HCT116 (cell line): Measurements from ENCODE around the gene RTL10. TPM values are rescaled to one million over a fixed set of nuclear protein-coding genes. Genes with fewer than 3 reads are reported as not detected.

ENCODE experiments used
- ATAC-seq: fragments of 200-7000 bp; cut with Tn5 transposase; 2 replicates; pipeline ENCODE4 v1.9.1; 2020; ENCODE audit warnings: mild to moderate bottlenecking, moderate library complexity
- BruUV-seq: library from RNA; stranded (reverse); fragments of 400-500 nt; replicated peaks from 2 replicates; lab custom pipeline; 2021; lab: Mats Ljungman, UMichigan
- CTCF ChIA-PET: fragments of 300-600 bp; sonication (Branson Sonifier 250); formaldehyde crosslinking; loops from one replicate; lab custom pipeline; 2021; ENCODE audit warnings: antibody characterized with exemption; lab: Charles Lee
- POLR2A ChIA-PET: fragments of 300-600, 350-600 bp; sonication (Branson Sonifier 250); formaldehyde crosslinking; loops from one replicate; lab custom pipeline; 2021; ENCODE audit warnings: antibody characterized with exemption; lab: Charles Lee
- RAD21 ChIA-PET, 2 experiments: fragments of 300-600 bp; sonication (Branson Sonifier 250); formaldehyde crosslinking; loops; one replicate each; lab custom pipeline; 2023; ENCODE audit warnings: low total read pairs in 2 of 2; ENCODE audit not compliant: uncharacterized antibody in 2 of 2, unreplicated experiment in 2 of 2, low non-redundant PET in 1 of 2; lab: Charles Lee
- DNase-seq: peaks from one replicate; pipeline ENCODE4 v3.0.0-alpha.2; 2010; ENCODE audit warnings: low read depth, low spot score
- H2AFZ ChIP-seq: fragments of 200-600 bp; shearing (Covaris generic), sonication (generic); 2 replicates; pipeline ENCODE4 v1.6.1; 2017; ENCODE audit warnings: low read depth, mixed run types, mixed read lengths, antibody characterized with exemption, low read length; ENCODE audit not compliant: poor library complexity, severe bottlenecking
- H3K27ac ChIP-seq: 2 replicates; pipeline ENCODE4 v1.5.1; 2012; ENCODE audit warnings: low read depth, low read length
- H3K27me3 ChIP-seq: fragments of 200-600 bp; sonication (generic); 2 replicates; pipeline ENCODE4 v1.6.1; 2016; ENCODE audit warnings: mixed run types, low read length, mixed read lengths; ENCODE audit not compliant: insufficient read depth
- H3K36me3 ChIP-seq, 2 experiments: fragments of 200-500 bp in 1 of 2; fragments of 200-600 bp in 1 of 2; sonication (Bioruptor generic) in 1 of 2; sonication (generic) in 1 of 2; 2 replicates each; pipeline versions ENCODE4 v1.5.1 to v1.6.1; 2014 to 2016; ENCODE audit warnings: low read length in 2 of 2, inconsistent platforms in 1 of 2, mixed read lengths in 1 of 2, mixed run types in 1 of 2; ENCODE audit not compliant: insufficient read depth in 2 of 2, control insufficient read depth in 1 of 2
- H3K4me1 ChIP-seq, 2 experiments: fragments of 200-600 bp in 1 of 2; sonication (generic) in 1 of 2; 2 replicates each; pipeline versions ENCODE4 v1.5.1 to v1.6.1; 2012 to 2017; ENCODE audit warnings: low read length in 2 of 2, inconsistent platforms in 1 of 2, mild to moderate bottlenecking in 1 of 2, mixed read lengths in 1 of 2, mixed run types in 1 of 2, moderate library complexity in 1 of 2; ENCODE audit not compliant: insufficient read depth in 2 of 2, control insufficient read depth in 1 of 2
- H3K4me2 ChIP-seq: fragments of 200-600 bp; sonication (generic); 2 replicates; pipeline ENCODE4 v1.6.1; 2017; ENCODE audit warnings: mixed run types, low read length, mixed read lengths
- H3K4me3 ChIP-seq, 2 experiments: fragments of 200-600 bp in 1 of 2; sonication (generic) in 1 of 2; replicated peaks in 1 of 2; 2 replicates each; pipeline ENCODE4 v1.5.1; 2011 to 2016; ENCODE audit warnings: low read length in 2 of 2, control low read depth in 1 of 2, low read depth in 1 of 2, mild to moderate bottlenecking in 1 of 2, mixed read lengths in 1 of 2, mixed run types in 1 of 2
- H3K79me2 ChIP-seq: fragments of 200-600 bp; sonication (generic); 2 replicates; pipeline ENCODE4 v1.6.1; 2017; ENCODE audit warnings: mild to moderate bottlenecking, mixed run types, low read length, moderate library complexity, mixed read lengths; ENCODE audit not compliant: insufficient read depth
- H3K9ac ChIP-seq: fragments of 200-600 bp; sonication (generic); 2 replicates; pipeline ENCODE4 v1.6.1; 2016; ENCODE audit warnings: low read length, mixed read lengths
- H3K9me2 ChIP-seq: fragments of 200-600 bp; sonication (generic), shearing (Covaris generic); 2 replicates; pipeline ENCODE4 v1.6.1; 2017; ENCODE audit warnings: mixed run types, mild to moderate bottlenecking, moderate library complexity; ENCODE audit not compliant: insufficient read depth
- H3K9me3 ChIP-seq, 2 experiments: fragments of 200-500 bp in 1 of 2; fragments of 200-600 bp in 1 of 2; sonication (Bioruptor generic) in 1 of 2; sonication (generic) in 1 of 2; 2 replicates each; pipeline ENCODE4 v1.6.1; 2014 to 2017; ENCODE audit warnings: low read length in 2 of 2, mixed read lengths in 2 of 2, inconsistent platforms in 1 of 2, low read depth in 1 of 2, mild to moderate bottlenecking in 1 of 2, mixed run types in 1 of 2, moderate library complexity in 1 of 2; ENCODE audit not compliant: control insufficient read depth in 1 of 2, insufficient read depth in 1 of 2
- H4K20me1 ChIP-seq: fragments of 200-600 bp; sonication (generic), shearing (Covaris generic); 2 replicates; pipeline ENCODE4 v1.6.1; 2017; ENCODE audit warnings: mixed run types, mild to moderate bottlenecking, moderate library complexity; ENCODE audit not compliant: insufficient read depth
- ELF1 ChIP-seq: IDR thresholded peaks from 2 replicates; pipeline ENCODE4 v1.6.1; 2012; ENCODE audit warnings: low read depth, borderline replicate concordance
- JUND ChIP-seq: IDR thresholded peaks from 2 replicates; pipeline ENCODE4 v1.6.1; 2012
- RAD21 ChIP-seq: IDR thresholded peaks from 2 replicates; pipeline ENCODE4 v1.6.1; 2012; ENCODE audit warnings: low read depth, mild to moderate bottlenecking
- TCF7L2 ChIP-seq: IDR thresholded peaks from 2 replicates; pipeline ENCODE4 v1.7.0; 2011; ENCODE audit warnings: borderline replicate concordance, inconsistent platforms; ENCODE audit not compliant: insufficient read depth, insufficient read length; ENCODE audit errors: extremely low read depth
- YY1 ChIP-seq: IDR thresholded peaks from 2 replicates; pipeline ENCODE4 v1.6.1; 2011; ENCODE audit warnings: low read length, low read depth, moderate library complexity, mild to moderate bottlenecking; ENCODE audit not compliant: insufficient replicate concordance; ENCODE audit errors: extremely low read depth
- ZNF274 ChIP-seq: fragments of 200-500 bp; sonication (Bioruptor generic); IDR thresholded peaks from 2 replicates; pipeline ENCODE4 v1.6.1; 2014; ENCODE audit warnings: mild to moderate bottlenecking, low read depth, low read length, inconsistent platforms
- intact Hi-C: fragments of 100-400 bp; cut with micrococcal nuclease; formaldehyde crosslinking; loops from 2 replicates; pipeline ENCODE4 v1.10.0; 2022
- total RNA-seq: library from RNA; stranded (reverse); gene quantifications from one replicate; pipeline ENCODE4 v1.2.1, GENCODE V29; 2021; ENCODE audit not compliant: unreplicated experiment
- TF ChIP-seq, protein P1 (sequence below): IDR thresholded peaks from 2 replicates; pipeline ENCODE4 v1.6.1; 2012
- TF ChIP-seq, protein P2 (sequence below): IDR thresholded peaks from 2 replicates; pipeline ENCODE4 v1.6.1; 2012; ENCODE audit warnings: low read depth
- TF ChIP-seq, protein P3 (sequence below): IDR thresholded peaks from 2 replicates; pipeline ENCODE4 v1.6.1; 2012

RTL10 gene
- total RNA-seq, 1 experiment from 2014 or later, result 24.6 TPM

DNA sequence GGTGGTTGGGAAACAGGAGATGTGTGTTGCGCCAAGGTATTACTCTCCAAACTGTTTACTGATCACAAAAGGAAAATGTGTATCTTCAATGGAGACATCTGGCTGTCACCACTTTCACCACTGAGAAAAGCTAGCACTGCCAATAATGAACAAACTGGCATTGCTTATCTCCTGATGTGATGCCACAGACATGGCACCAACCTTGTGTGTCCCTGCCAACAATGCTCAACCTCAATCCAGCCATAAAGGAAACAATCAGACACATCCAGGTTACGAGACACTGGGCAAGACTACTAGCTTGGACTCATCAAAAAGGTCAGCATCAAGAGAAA, 28.1 kb downstream of the RTL10 start:
- H3K4me1 ChIP-seq, result no peaks in the 10 kb centered on the region
- no peak overlapping the region for H3K27ac ChIP-seq
- no peak overlapping the region for H3K9ac ChIP-seq
- ChIA-PET CTCF (no interaction called here), RAD21 (no interaction called here), POLR2A (no interaction called here)
- no peak overlapping the region for H3K4me3 ChIP-seq
- H3K79me2 ChIP-seq, result no peaks in the 10 kb centered on the region
- no peaks in the 10 kb centered on the region for H3K9me3 ChIP-seq
- no peaks in the 10 kb centered on the region for H4K20me1 ChIP-seq
- TF ChIP-seq, protein P1, sequence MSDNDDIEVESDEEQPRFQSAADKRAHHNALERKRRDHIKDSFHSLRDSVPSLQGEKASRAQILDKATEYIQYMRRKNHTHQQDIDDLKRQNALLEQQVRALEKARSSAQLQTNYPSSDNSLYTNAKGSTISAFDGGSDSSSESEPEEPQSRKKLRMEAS, result no peak
- TF ChIP-seq ELF1, result no peak
- TF ChIP-seq JUND, result no peak
- no peak for TF ChIP-seq YY1
- TF ChIP-seq, protein P2, sequence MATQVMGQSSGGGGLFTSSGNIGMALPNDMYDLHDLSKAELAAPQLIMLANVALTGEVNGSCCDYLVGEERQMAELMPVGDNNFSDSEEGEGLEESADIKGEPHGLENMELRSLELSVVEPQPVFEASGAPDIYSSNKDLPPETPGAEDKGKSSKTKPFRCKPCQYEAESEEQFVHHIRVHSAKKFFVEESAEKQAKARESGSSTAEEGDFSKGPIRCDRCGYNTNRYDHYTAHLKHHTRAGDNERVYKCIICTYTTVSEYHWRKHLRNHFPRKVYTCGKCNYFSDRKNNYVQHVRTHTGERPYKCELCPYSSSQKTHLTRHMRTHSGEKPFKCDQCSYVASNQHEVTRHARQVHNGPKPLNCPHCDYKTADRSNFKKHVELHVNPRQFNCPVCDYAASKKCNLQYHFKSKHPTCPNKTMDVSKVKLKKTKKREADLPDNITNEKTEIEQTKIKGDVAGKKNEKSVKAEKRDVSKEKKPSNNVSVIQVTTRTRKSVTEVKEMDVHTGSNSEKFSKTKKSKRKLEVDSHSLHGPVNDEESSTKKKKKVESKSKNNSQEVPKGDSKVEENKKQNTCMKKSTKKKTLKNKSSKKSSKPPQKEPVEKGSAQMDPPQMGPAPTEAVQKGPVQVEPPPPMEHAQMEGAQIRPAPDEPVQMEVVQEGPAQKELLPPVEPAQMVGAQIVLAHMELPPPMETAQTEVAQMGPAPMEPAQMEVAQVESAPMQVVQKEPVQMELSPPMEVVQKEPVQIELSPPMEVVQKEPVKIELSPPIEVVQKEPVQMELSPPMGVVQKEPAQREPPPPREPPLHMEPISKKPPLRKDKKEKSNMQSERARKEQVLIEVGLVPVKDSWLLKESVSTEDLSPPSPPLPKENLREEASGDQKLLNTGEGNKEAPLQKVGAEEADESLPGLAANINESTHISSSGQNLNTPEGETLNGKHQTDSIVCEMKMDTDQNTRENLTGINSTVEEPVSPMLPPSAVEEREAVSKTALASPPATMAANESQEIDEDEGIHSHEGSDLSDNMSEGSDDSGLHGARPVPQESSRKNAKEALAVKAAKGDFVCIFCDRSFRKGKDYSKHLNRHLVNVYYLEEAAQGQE, result no peak
- TF ChIP-seq, protein P3, sequence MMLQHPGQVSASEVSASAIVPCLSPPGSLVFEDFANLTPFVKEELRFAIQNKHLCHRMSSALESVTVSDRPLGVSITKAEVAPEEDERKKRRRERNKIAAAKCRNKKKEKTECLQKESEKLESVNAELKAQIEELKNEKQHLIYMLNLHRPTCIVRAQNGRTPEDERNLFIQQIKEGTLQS, result no peak
- no peak for TF ChIP-seq ZNF274
- TF ChIP-seq RAD21, result no peak
- no peak for TF ChIP-seq TCF7L2
- H3K27me3 ChIP-seq, result no peaks in the 10 kb centered on the region
- no peak for DNase-seq
- no peaks in the 10 kb centered on the region for H3K36me3 ChIP-seq
- no peak overlapping the region for H3K4me2 ChIP-seq
- no peak for ATAC-seq
- intact Hi-C loops, result no loop called here
- H3K9me2 ChIP-seq, result no peaks in the 10 kb centered on the region
- H2AFZ ChIP-seq, result no peak overlapping the region
- BruUV-seq, result no TSS peak
